ENCODE data around the gene ESYT3.
"Not testable (repeated sequence)": the region's sequence is repeated elsewhere in the genome, so short reads cannot be mapped to it uniquely, and the experiment has no call there.

Gene ESYT3

DNA sequence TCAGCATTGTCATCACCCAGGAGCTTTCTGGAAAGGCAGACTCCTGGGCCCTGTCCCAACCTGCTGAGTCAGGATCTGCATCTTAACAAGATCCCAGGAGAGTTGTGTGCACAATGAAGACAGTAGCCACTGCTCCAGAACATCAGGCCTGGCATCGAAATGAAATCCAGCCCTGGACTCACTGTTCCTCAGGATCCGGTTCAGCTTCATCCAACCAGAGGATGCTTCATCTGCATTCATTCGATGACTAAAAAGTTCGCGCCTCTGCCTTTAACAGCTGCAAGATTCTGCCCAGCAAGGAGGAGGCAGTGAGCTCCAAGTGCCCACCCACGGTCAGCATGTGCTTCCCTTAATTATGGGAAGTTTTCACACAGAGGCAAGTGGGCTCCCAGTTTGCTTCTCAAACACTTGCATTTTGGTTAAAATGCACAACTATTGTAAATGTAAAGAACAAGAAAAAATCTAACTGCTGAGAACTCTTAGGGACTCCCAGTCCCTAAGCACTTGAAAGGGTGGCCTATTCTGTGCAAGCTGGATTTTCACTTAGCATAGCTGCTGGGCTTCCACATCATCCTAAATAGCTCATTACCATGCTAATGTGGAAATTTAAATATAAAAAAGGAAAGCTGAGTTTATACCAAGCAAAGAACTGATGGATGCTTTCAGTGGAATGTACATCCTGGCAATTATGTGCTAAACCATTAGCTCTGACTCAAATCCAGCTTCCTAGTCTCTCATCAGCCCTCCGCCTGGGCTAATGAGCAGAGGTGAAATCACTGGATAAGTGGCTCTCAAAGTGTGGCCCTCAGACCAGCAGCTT, 25.5 kb upstream of the ESYT3 start:
- no peak for DNase-seq

DNA sequence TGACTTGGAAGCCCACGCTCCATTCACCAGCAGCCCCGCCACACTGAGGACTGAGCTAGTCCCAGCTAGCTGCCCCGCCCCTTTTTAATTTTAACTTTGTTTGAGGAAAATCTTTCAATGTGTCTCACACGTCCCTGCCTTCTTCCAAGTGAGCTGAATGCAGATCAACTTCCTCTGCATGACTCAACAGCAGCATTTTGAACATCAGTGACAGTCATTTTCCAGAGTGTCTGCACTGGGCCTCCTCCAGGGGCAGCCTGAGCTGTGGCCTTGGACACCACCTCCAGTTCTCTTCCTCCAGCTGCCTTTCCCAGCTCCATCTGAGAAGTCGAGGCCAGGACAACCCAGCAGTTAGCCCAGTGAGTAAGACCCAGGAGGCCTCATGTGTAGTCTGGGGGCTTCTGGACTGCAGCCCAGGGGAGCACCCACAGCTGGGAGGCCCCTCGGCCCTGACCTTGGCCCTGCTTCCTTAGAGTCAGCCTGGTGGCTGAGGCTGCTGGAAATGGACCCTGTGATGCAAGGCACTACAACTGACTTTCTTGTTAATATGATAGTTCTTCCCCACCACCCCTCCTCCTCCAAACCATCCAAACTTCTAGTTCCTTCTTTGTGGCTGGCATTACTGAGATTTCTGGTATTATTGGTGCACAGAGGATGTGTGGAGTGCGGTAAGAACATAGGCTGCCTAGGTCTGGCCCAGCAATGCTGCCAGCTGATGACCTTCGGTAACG, 21.4 kb upstream of the ESYT3 start:
- DNase-seq: peak; percentile 17

DNA sequence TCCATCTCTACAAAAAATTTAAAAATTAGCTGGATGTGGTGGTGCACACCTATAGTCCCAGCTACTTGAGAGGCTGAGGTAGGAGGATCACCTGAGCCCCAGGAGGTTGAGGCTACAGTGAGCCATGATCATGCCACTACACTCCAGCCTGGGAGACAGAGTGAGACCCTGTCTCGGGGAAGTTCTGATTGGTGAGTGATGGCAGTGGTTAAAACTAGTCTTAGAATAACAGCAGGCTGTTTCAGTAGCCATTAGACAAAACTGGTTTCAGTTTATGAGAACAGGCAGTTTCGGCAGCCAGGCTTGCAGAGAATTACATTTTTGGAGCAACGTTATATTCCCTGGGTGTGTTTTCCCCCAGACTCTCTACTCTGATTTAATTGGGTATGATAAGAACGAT, 18.2 kb upstream of the ESYT3 start:
- not testable (repeated sequence) for DNase-seq

DNA sequence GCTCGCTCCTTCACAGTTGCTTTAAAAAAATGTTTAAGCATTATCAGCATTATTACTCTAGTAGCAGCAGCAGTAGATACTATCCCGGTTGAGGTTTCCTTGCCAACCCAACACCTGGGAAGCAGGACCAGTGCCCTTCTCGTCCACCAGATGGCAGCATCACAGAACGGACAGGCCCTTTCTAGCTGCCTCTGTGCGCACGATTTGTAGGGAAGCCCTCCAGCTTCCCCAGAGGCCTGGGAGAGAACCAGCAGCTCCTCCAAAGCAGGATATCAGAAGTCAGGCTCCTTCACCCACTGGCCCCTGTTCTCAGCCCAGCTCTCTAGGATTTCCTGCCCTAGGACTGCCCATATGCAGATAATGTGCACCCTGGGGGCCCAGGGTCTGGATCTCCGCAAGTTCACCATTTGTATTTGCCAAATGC, 16.8 kb upstream of the ESYT3 start:
- DNase-seq: peak; percentile 60

DNA sequence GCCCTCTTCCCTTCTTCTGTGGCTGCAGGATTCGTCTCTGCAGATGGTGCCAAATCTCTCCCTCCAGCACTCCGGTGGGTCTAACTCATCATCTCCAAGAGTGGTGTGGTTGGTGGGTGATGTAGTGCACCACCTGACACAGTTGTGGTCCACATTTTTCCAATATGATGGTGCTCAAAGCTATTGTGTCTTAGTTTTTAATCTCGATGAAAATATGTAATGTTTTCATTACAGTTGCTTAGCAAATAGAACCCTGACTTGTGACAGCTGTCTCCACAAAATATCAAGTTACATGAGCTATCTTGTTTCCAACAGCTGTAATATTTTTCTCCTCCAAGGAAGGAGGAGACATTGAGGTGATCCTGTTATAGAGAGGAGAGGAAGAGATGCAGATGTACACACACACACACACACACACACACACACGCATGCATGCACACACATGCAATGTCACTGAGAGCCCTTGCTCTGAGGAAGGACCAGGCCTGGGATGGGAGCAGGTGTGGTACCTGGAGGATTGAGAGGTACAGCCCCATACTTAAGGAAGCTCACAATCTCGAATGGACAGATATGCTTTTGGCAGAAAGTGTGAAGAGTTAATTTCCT, 15.7 kb upstream of the ESYT3 start:
- no peak for DNase-seq

DNA sequence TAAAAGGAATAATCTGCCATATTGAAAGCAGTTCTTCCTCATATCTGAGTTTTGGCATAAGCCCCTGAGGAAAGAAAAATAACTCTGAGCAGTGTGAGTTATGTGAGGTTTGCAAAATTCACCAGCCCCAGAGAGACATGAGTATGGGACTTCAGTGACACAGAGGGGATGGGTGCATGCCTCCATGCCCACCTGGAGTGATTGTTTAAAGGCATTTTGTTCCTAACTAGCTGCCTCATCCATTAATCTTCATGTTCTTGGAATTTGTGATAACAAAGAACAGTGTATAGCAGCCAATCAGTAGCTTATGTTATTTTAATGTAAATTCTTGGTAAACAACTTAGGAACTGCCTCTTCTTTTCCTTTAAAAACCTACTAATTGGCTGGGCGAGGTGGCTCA, 11.1 kb upstream of the ESYT3 start:
- DNase-seq: no peak

DNA sequence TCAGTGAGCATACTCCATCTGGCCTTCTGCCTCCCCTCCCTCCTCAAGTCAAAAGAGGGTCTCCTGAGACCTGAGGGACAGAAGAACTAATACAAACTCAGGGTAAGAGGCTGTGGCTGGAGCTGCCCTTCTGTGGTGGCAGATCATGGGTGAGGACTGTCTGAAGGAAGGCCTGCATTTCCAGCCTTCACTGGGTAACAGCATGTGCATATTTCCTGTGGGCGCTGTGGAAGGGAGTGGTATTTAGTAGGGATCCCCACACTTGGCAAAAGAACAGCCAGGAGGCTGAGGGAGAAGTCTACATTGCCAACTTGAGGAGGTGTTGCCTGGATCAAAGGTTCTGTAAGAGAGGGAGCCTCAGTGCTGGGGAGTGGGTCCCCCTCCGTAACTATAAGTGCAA, 10.1 kb upstream of the ESYT3 start:
- DNase-seq: no peak

DNA sequence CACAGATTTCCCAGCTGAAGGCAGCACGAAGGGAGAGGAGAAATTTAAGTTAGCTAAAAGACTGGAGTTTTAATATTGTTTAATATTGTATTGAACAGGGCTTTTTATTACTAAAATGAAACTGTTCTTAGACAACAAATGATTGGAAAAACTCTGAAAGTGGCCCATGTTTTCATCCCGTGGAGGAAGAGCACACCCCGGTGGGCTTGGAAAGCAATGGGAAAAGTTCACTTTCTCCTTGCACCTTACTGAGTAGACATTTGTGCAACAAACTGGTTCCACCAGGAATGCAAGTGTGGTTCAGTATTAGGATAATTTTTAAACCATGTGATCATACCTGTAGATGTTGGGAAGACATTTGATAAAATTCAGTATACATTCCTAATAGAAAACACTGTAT, 8.2 kb upstream of the ESYT3 start:
- no peak for DNase-seq

DNA sequence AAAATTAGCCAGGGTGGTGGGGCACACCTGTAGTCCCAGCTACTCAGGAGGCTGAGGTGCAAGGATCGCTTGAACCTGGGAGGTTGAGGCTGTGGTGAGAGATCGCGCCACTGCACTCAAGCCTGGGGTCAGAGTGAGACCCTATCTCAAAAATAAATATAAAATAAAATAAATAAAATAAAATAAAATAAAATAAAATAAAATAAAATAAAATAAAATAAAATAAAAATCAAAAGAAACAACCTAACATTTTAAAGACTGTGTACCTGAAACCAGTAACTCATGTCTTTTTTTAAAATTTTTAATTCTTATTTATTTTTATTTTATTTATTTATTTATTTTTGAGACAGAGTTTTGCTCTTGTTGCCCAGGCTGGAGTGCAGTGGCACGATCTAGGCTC, 7.7 kb upstream of the ESYT3 start:
- DNase-seq: not testable (repeated sequence)

DNA sequence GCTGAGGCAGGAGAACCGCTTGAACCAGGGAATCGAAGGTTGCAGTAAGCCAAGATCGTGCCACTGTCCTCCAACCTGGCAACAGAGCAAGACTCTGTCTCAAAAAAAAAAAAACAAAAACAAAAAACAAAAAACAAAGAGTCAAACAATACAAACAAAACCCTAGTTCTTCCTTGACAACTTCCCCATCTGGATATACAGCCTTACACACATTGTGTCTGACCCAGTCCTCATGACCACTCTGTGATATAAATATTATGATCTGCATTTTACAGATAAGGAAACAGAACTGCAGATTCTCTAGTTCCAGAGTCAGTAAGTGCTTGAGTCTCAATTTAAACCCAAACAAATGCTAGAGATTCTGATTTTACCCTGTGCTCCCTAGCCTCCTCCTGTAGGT, 4.8 kb upstream of the ESYT3 start:
- DNase-seq: no peak

DNA sequence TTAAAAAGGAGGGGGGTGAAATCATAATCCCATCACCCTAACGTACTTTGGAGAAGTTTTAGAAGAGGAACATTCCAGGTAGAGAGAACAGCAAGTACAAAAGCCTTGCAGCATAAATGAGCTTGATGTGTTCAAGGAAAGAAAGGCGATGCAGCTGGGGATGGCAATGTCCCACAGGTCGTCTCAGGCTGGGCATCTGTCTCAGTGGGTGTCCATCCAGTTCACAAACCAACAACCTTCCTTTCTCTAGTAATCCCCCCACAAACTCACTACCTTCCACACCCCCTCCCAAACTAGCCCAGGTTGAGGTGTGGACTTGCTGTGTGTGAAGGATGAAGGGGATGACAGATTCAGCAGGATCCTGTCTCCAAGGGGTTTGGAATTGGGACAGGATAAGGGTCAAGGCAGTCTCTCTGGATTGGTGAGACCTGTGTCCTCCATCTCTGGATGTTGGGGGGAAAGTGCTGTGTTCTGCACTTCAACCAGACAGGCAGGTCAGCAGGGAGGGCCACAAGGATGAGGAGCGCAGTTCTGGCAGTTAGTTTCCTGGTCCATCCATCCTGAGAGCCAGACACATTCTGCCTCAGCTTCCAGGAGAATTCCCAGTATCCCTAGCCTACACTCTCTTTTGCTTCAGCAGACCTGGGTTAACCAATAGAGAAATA, 1.7 kb upstream of the ESYT3 start:
- no peak for DNase-seq

DNA sequence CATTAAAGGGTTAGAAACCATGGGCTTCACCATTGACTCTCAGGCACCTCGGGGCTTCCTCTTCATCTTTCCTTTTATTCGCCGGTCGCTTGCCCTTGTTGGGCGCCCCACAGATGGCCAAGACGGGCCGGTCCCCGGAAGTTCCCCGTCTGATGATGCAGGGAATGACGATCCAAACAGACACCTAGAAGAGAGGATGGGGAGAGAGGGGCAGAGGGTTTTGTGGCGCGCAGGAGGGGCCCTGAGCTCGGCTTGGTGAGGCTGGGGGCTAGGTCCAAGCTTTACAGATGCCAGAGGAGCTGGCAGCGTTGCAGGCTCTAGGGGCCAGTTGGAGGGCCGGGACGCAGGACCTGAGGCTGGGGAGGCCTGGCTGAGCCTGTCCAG, 532 bp upstream of the ESYT3 start:
- no peak for DNase-seq

DNA sequence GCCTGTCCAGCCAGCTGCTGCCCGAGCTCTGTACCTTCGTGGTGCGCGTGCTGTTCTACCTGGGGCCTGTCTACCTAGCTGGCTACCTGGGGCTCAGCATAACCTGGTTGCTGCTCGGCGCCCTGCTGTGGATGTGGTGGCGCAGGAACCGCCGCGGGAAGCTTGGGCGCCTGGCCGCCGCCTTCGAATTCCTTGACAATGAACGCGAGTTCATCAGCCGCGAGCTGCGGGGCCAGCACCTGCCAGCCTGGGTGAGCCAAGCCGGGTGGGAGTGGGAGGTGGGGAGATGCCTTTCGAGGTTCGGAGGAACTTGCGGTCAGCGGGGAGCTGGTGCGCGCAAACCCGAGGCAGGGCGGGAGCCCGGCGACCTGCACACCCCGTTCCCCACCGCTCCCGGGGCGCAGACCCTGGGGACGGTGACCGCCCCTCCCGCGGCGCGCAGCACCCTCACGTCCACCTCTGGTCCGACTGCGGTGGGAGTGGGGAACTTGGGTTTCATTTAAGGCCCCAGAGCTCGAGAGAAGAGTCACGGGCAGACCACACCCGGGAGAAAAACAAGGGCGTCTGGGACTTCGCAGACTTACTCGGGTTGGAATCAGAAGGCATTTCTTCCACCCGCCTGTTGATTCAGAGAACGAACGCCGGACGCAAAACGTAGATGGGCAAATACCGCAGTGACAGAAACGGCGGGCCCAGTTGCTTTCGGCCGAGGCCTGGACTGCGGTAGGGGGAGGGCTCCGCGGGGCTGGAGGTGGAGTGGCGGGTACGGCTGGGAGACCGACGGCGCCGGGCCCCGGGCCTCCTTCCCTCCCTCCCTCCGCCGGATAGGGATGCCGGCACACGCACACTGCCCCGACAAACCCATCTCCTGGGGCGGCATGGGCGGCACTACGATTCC, 708 bp downstream of the ESYT3 start:
- no peak for DNase-seq

DNA sequence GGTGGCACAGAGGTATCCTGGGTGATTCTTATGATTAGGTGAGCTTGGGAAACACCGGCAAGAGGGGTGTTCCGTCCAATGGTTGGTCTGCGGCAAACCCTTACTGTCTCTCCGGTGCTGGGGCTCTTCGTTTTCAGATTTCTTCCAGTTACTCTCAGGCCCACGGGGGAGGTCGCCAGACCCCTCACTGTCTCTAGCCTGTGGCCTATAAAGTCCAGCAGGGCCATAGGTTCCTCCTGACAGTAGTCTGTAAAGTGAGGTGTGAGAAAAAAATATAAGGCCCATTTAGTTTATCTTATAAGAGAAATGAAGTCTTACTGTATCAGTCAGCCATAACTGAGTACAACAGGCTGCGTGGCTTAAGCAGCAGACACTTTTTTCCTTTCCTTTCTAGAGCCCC, 1.4 kb downstream of the ESYT3 start:
- no peak for DNase-seq

DNA sequence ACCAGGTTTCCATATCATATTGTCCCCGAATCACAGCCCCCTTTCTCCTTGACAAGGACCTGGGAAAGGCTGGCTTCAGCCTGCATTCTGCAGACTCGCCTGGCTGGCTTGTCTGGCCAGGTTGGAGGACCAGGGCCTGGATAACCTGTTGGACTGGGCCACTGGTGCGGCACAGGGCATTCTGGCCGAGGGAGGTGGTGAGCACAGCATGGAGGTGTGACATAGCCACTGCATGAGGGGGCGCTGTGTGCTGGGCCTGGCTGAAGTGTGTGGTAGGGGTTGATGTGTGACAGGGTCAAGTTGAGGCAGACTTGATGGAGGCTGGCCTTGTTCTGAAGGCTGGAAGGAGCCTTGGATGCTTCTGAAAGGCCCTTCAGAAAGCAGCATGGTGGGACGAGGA, 2.9 kb downstream of the ESYT3 start:
- DNase-seq: no peak

DNA sequence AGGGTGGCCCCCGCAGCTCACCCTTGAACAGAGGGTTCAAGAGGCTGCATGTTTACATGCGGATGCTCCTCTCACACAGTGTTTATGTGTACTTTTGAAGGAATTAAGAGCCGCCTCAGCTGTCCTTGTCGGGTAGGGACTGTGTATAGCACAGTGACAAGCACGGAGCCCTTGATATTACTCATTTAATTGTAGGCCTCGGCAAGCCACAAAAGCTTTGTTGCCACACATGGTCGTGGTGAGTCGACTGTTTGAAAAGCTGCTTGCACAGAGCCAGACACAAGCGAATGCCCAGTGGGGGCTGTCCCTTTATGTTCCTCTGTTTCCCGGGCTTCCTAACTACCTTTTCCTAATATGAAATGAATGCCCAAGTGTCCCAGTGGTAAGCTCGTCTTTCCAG, 4.5 kb downstream of the ESYT3 start:
- no peak for DNase-seq

DNA sequence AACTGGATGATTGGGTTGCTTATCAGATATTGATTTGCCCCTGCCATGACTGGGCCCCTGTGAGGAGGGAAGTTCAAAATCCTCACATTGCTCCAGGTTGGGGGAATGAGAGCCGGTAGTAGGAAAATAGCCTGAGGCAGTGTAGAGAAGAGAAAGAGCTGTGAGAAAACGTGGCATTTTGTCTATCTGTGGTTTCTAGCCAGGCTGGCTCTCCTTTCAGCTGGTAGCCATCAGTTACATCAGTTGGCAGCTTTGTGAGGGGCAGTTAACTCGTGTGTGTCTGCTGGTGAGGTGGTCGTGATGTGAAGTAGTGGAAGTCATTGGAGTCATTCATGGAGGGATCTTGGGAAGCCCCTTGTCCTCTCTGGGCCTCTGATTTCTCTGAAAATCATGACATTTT, 5.2 kb downstream of the ESYT3 start:
- no peak for DNase-seq

DNA sequence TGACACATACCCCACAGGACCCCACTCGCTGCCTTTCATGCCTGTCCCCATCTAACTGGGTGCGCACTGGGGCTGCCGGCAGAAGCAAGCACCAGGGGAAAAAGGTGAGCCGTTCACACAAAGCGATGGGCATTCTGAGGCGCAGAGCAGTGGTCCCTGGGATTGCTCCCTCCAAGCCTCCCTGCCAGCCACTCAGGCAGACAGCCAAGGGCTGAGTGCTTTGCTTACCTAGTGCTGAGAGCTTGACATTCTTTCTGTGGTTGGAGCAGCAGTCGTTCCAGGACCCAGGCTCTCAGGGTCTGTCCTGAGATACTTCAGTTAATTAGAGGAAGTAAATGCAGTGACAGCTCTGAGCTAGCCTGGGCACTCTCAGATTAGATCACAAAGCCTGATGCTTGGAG, 5.7 kb downstream of the ESYT3 start:
- no peak for DNase-seq

DNA sequence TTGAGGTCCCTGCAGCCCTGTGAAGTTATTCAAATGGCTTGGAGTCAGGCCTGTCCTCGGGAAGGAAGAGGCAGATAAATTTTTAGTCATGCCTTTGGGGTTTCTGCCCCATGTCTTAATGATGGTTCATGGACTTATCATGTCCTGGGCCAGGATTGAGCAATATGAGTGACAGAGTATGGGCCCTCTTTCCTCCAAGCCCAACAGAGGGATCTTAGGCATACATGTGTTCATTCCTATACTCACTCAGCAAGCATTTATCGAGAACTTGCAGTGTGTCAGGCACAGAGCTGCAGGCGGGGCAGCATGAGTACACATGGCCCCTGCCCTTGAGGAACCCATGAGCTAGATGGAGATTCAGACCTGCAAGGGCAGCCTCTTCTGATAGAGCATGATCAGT, 6.2 kb downstream of the ESYT3 start:
- DNase-seq: no peak

DNA sequence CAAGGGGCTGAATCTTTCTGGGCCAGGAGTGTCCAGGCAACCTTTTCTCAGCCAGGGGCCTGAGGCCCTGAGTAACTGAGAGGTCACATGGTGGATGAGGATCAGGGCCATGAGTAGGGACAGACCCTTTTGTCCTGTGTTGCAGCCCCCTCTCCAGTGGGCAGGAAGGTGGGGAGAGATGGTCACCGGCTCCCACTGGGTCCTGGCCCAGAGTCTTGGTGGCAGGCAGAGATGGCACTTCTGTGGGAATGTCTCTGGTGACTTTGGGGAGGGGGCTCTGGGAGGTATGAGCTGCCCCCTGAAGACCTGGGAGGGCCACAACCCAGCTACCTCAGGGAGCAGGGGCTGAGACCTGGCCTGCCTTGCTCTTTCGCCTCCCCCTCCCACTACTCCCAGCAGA, 6.8 kb downstream of the ESYT3 start:
- no peak for DNase-seq

DNA sequence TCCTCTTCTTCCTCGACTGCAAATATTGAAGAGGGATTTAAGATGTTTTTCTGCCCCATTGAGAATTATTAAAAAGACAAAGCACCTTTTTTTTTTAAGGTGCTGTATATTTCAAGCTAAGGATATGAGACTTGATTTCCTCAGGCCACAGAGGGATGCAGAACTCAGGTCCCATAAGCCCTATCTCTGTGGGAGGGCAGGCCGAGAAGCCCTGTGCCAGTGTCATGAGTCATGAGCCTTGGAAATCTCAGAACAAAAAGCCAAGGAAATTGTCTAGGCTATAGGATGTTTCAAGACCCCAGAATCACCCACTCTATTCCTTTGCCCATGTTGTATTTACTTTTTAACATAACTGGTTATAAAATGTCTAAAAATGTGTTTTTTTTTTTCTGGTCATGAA, 7.3 kb downstream of the ESYT3 start:
- DNase-seq: no peak

DNA sequence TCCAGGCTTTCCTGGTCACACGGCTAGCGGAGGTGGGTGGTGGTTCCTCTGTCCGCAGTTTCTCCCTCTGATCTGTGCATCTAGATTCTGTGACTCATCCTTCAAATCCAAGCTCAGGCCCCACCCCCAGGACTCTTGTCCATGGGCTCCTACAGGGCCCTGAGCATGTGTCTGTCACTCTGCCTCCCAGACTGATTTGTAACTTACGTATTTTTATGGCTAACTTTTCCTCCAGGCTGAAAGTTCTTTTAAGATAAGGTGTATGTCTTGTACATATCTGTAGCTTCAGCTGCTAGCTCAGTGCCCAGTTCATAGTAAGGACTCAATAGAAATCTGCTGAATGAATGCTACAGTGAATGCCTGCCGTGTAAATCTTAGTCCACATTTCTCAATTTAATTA, 8.0 kb downstream of the ESYT3 start:
- no peak for DNase-seq

DNA sequence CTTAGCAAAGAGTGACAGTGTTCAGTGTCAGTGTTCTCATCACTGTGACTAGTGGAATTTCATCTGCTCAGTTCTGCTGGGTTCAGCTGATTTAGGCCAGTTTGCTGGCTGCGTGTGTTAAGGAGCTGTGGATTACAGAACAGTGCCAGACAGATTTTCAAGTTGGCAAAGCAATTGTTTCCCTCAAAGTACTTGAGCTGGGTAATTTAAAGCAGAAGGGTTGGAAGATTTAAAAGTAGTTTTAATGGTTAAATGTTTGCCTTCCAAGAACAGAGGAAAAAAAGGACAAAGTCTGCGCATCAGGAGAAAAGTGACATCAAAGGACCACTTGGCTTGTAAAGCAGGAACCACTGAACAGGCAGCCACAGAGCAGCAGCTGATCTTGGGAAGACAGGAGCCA, 8.7 kb downstream of the ESYT3 start:
- DNase-seq: no peak

Data from amniotic stem cell (primary cell).